Measurements from ENCODE around the gene CTSZ.

GRCh38 chr20:59026904-59027740, 20.1 kb upstream of the CTSZ start:
- TF ChIP-seq, protein P1, sequence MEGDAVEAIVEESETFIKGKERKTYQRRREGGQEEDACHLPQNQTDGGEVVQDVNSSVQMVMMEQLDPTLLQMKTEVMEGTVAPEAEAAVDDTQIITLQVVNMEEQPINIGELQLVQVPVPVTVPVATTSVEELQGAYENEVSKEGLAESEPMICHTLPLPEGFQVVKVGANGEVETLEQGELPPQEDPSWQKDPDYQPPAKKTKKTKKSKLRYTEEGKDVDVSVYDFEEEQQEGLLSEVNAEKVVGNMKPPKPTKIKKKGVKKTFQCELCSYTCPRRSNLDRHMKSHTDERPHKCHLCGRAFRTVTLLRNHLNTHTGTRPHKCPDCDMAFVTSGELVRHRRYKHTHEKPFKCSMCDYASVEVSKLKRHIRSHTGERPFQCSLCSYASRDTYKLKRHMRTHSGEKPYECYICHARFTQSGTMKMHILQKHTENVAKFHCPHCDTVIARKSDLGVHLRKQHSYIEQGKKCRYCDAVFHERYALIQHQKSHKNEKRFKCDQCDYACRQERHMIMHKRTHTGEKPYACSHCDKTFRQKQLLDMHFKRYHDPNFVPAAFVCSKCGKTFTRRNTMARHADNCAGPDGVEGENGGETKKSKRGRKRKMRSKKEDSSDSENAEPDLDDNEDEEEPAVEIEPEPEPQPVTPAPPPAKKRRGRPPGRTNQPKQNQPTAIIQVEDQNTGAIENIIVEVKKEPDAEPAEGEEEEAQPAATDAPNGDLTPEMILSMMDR (IDR thresholded peaks at IDR 0.05) = no peak
- TF ChIP-seq, protein P2, sequence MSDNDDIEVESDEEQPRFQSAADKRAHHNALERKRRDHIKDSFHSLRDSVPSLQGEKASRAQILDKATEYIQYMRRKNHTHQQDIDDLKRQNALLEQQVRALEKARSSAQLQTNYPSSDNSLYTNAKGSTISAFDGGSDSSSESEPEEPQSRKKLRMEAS (IDR thresholded peaks at IDR 0.05) = no peak
- TF ChIP-seq TP53 (CRISPR knock-in tag; IDR thresholded peaks at IDR 0.05) = no peak
- TF ChIP-seq HDAC2 (IDR thresholded peaks at IDR 0.05) = no peak
- no peak for TF ChIP-seq MYC (IDR thresholded peaks at IDR 0.05; ENCODE audit: borderline replicate concordance, low read length)
- TF ChIP-seq CEBPB (IDR thresholded peaks at IDR 0.05) = no peak
- TF ChIP-seq BCL3 (IDR thresholded peaks at IDR 0.05) = no peak
